ENCODE data around the gene NELL1.

The NELL1 gene

GRCh38 chr11:21346361-21346760 is 677.0 kb downstream of the NELL1 start:
- no peak for DNase-seq (ENCODE audit: low read depth)

- no peak for DNase-seq (ENCODE audit: low read depth)
Observed at GRCh38 chr11:21350613-21351012, 681.2 kb downstream of the NELL1 start.

- no peak for DNase-seq (ENCODE audit: low read depth)
Observed at GRCh38 chr11:21353425-21353824, 684.0 kb downstream of the NELL1 start.

GRCh38 chr11:21364866-21365624 is 695.7 kb downstream of the NELL1 start:
- DNase-seq (ENCODE audit: low read depth), result no peak

GRCh38 chr11:21369947-21370346 is 700.6 kb downstream of the NELL1 start:
- no peak for DNase-seq (ENCODE audit: low read depth)

GRCh38 chr11:21371044-21371443 is 701.7 kb downstream of the NELL1 start:
- no peak for DNase-seq (ENCODE audit: low read depth)

GRCh38 chr11:21372672-21373071 is 703.3 kb downstream of the NELL1 start:
- DNase-seq (ENCODE audit: low read depth), result no peak

GRCh38 chr11:21374376-21374775 is 705.0 kb downstream of the NELL1 start:
- DNase-seq (ENCODE audit: low read depth), result no peak

GRCh38 chr11:21385669-21386440 is 716.5 kb downstream of the NELL1 start:
- DNase-seq (ENCODE audit: low read depth), result no peak

- DNase-seq (ENCODE audit: low read depth), result no peak
Observed at GRCh38 chr11:21390430-21390829, 721.0 kb downstream of the NELL1 start.

- no peak for DNase-seq (ENCODE audit: low read depth)
Observed at GRCh38 chr11:21396342-21397008, 727.1 kb downstream of the NELL1 start.

- no peak for DNase-seq (ENCODE audit: low read depth)
Observed at GRCh38 chr11:21398195-21398594, 728.8 kb downstream of the NELL1 start.

GRCh38 chr11:21401496-21401895 is 732.1 kb downstream of the NELL1 start:
- no peak for DNase-seq (ENCODE audit: low read depth)

GRCh38 chr11:21402274-21402673 is 732.9 kb downstream of the NELL1 start:
- DNase-seq (ENCODE audit: low read depth), result no peak

- DNase-seq (ENCODE audit: low read depth), result no peak
Observed at GRCh38 chr11:21403069-21403468, 733.7 kb downstream of the NELL1 start.

- no peak for DNase-seq (ENCODE audit: low read depth)
Observed at GRCh38 chr11:21405422-21405821, 736.0 kb downstream of the NELL1 start.

- no peak for DNase-seq (ENCODE audit: low read depth)
Observed at GRCh38 chr11:21410513-21410912, 741.1 kb downstream of the NELL1 start.

GRCh38 chr11:21411104-21411503 is 741.7 kb downstream of the NELL1 start:
- no peak for DNase-seq (ENCODE audit: low read depth)

GRCh38 chr11:21411597-21411996 is 742.2 kb downstream of the NELL1 start:
- DNase-seq (ENCODE audit: low read depth), result no peak

GRCh38 chr11:21412652-21413383 is 743.4 kb downstream of the NELL1 start:
- no peak for DNase-seq (ENCODE audit: low read depth)

GRCh38 chr11:21414953-21415352 is 745.6 kb downstream of the NELL1 start:
- DNase-seq (ENCODE audit: low read depth), result no peak

GRCh38 chr11:21415606-21416005 is 746.2 kb downstream of the NELL1 start:
- DNase-seq (ENCODE audit: low read depth), result no peak
